ENCODE data around the gene RRAGC.

The RRAGC gene

GRCh38 chr1:38834221-38834782, 25.3 kb downstream of the RRAGC start:
- no peak overlapping the region for H3K4me2 ChIP-seq (ENCODE audit: low read length, poor library complexity, severe bottlenecking)
- 89% methylated on average over 3 of the region's 3 CpGs for WGBS
- H3K9ac ChIP-seq (ENCODE audit: low read length): no peak overlapping the region
- no peak overlapping the region for H3K23ac ChIP-seq (ENCODE audit: low read length in 2 of 2)
- H2BK5ac ChIP-seq (ENCODE audit: low read depth, low read length, poor library complexity, severe bottlenecking): no peak overlapping the region
- peaks cover 5% of the 10 kb centered on the region for H3K79me1 ChIP-seq (replicated peaks; ENCODE audit: low read length, poor library complexity, severe bottlenecking)
- DNase-seq: no peak
- no peak overlapping the region for H4K8ac ChIP-seq (ENCODE audit: low read length)
- peaks cover 8 to 25% of the 10 kb centered on the region in 2 experiments for H3K36me3 ChIP-seq (ENCODE audit: control insufficient read depth in 1 of 2, insufficient read depth in 2 of 2, low read depth in 1 of 2, low read length in 2 of 2)
- H2AK5ac ChIP-seq (ENCODE audit: low read length, severe bottlenecking): no peak overlapping the region
- H3K27ac ChIP-seq (ENCODE audit: low read length, poor library complexity, severe bottlenecking): no peak overlapping the region
- H2BK12ac ChIP-seq (ENCODE audit: low read length in 2 of 2): no peak overlapping the region
- H3K27me3 ChIP-seq (ENCODE audit: control insufficient read depth in 1 of 2, insufficient read depth in 1 of 2, low read length in 2 of 2): peaks cover 22 to 27% of the 10 kb centered on the region in 2 experiments
- H3K4me1 ChIP-seq (ENCODE audit: control insufficient read depth, insufficient read depth, low read depth, low read length): peaks cover 2% of the 10 kb centered on the region
- no peak overlapping the region for H3K4me3 ChIP-seq (ENCODE audit: insufficient read depth in 1 of 2, low read depth in 1 of 2, low read length in 2 of 2)
- no peak overlapping the region for H2BK120ac ChIP-seq (ENCODE audit: low read depth, low read length)
- no peak overlapping the region for H2BK15ac ChIP-seq (ENCODE audit: low read depth, poor library complexity, severe bottlenecking)
- no peak overlapping the region for H3K14ac ChIP-seq (ENCODE audit: low read length in 2 of 2)
- no peak overlapping the region for H4K91ac ChIP-seq (ENCODE audit: low read length)
- H3K18ac ChIP-seq (ENCODE audit: low read depth in 1 of 2, low read length in 2 of 2): no peak overlapping the region
- H2AFZ ChIP-seq (ENCODE audit: low read depth, low read length): no peak overlapping the region
- no peaks in the 10 kb centered on the region for H3K9me3 ChIP-seq (ENCODE audit: control insufficient read depth, low read length)
- no peak overlapping the region for H3K4ac ChIP-seq (ENCODE audit: low read depth in 1 of 2, low read length in 2 of 2)

GRCh38 chr1:38833146-38833545, 26.4 kb downstream of the RRAGC start:
- Histone ChIP-seq H3K27me3 (ENCODE audit: control insufficient read depth in 1 of 2, insufficient read depth in 1 of 2, low read length in 2 of 2) (peaks cover 25 to 32% of the 10 kb centered on the region in 2 experiments), H2BK120ac (ENCODE audit: low read depth, low read length) (no peak overlapping the region), H3K4me2 (ENCODE audit: low read length, poor library complexity, severe bottlenecking) (no peak overlapping the region), H3K4me1 (ENCODE audit: control insufficient read depth, insufficient read depth, low read depth, low read length) (peaks cover 2% of the 10 kb centered on the region), H3K18ac (ENCODE audit: low read depth in 1 of 2, low read length in 2 of 2) (no peak overlapping the region), H3K23ac (ENCODE audit: low read length in 2 of 2) (no peak overlapping the region), H2BK12ac (ENCODE audit: low read length in 2 of 2) (no peak overlapping the region), H4K91ac (ENCODE audit: low read length) (no peak overlapping the region), H3K4ac (ENCODE audit: low read depth in 1 of 2, low read length in 2 of 2) (no peak overlapping the region), H3K4me3 (ENCODE audit: insufficient read depth in 1 of 2, low read depth in 1 of 2, low read length in 2 of 2) (no peak overlapping the region), H2BK5ac (ENCODE audit: low read depth, low read length, poor library complexity, severe bottlenecking) (no peak overlapping the region), H2AK5ac (ENCODE audit: low read length, severe bottlenecking) (no peak overlapping the region), H3K14ac (ENCODE audit: low read length in 2 of 2) (no peak overlapping the region), H4K8ac (ENCODE audit: low read length) (no peak overlapping the region), H3K27ac (ENCODE audit: low read length, poor library complexity, severe bottlenecking) (no peak overlapping the region), H2AFZ (ENCODE audit: low read depth, low read length) (no peak overlapping the region), H3K9ac (ENCODE audit: low read length) (no peak overlapping the region), H2BK15ac (ENCODE audit: low read depth, poor library complexity, severe bottlenecking) (no peak overlapping the region), H3K36me3 (ENCODE audit: control insufficient read depth in 1 of 2, insufficient read depth in 2 of 2, low read depth in 1 of 2, low read length in 2 of 2) (peaks cover 4 to 13% of the 10 kb centered on the region in 2 experiments), H3K79me1 (replicated peaks; ENCODE audit: low read length, poor library complexity, severe bottlenecking) (peaks cover 1% of the 10 kb centered on the region), H3K9me3 (ENCODE audit: control insufficient read depth, low read length) (no peaks in the 10 kb centered on the region)
- DNase-seq: no peak
- WGBS: 51% methylated on average over 2 of the region's 3 CpGs

GRCh38 chr1:38832370-38832734, 27.2 kb downstream of the RRAGC start:
- H3K14ac ChIP-seq (ENCODE audit: low read length in 2 of 2): no peak overlapping the region
- 65% methylated on average over 2 of the region's 3 CpGs for whole genome bisulfite sequencing
- no peak overlapping the region for H3K23ac ChIP-seq (ENCODE audit: low read length in 2 of 2)
- H2BK15ac ChIP-seq (ENCODE audit: low read depth, poor library complexity, severe bottlenecking): no peak overlapping the region
- H3K9ac ChIP-seq (ENCODE audit: low read length): no peak overlapping the region
- no peak overlapping the region for H3K4me2 ChIP-seq (ENCODE audit: low read length, poor library complexity, severe bottlenecking)
- no peak overlapping the region for H2BK120ac ChIP-seq (ENCODE audit: low read depth, low read length)
- H3K4ac ChIP-seq (ENCODE audit: low read depth in 1 of 2, low read length in 2 of 2): no peak overlapping the region
- H4K8ac ChIP-seq (ENCODE audit: low read length): no peak overlapping the region
- H3K27me3 ChIP-seq (ENCODE audit: control insufficient read depth in 1 of 2, insufficient read depth in 1 of 2, low read length in 2 of 2): peaks cover 30 to 39% of the 10 kb centered on the region in 2 experiments
- H2BK5ac ChIP-seq (ENCODE audit: low read depth, low read length, poor library complexity, severe bottlenecking): no peak overlapping the region
- H2BK12ac ChIP-seq (ENCODE audit: low read length in 2 of 2): no peak overlapping the region
- H2AFZ ChIP-seq (ENCODE audit: low read depth, low read length): no peak overlapping the region
- H3K4me1 ChIP-seq (ENCODE audit: control insufficient read depth, insufficient read depth, low read depth, low read length): peaks cover 2% of the 10 kb centered on the region
- H3K36me3 ChIP-seq (ENCODE audit: control insufficient read depth in 1 of 2, insufficient read depth in 2 of 2, low read depth in 1 of 2, low read length in 2 of 2): peaks cover 0 to 5% of the 10 kb centered on the region in 2 experiments
- H3K27ac ChIP-seq (ENCODE audit: low read length, poor library complexity, severe bottlenecking): no peak overlapping the region
- no peaks in the 10 kb centered on the region for H3K79me1 ChIP-seq (replicated peaks; ENCODE audit: low read length, poor library complexity, severe bottlenecking)
- no peak for DNase-seq
- no peaks in the 10 kb centered on the region for H3K9me3 ChIP-seq (ENCODE audit: control insufficient read depth, low read length)
- H3K18ac ChIP-seq (ENCODE audit: low read depth in 1 of 2, low read length in 2 of 2): no peak overlapping the region
- H2AK5ac ChIP-seq (ENCODE audit: low read length, severe bottlenecking): no peak overlapping the region
- no peak overlapping the region for H3K4me3 ChIP-seq (ENCODE audit: insufficient read depth in 1 of 2, low read depth in 1 of 2, low read length in 2 of 2)
- no peak overlapping the region for H4K91ac ChIP-seq (ENCODE audit: low read length)

- WGBS: 95% methylated on average over 6 of the region's 6 CpGs
These were observed 27.7 kb downstream of the RRAGC start for GRCh38 chr1:38831731-38832369.

More at GRCh38 chr1:38831731-38832369, 27.7 kb downstream of the RRAGC start:
- peaks cover 0 to under 1% of the 10 kb centered on the region in 2 experiments for H3K36me3 ChIP-seq (ENCODE audit: control insufficient read depth in 1 of 2, insufficient read depth in 2 of 2, low read depth in 1 of 2, low read length in 2 of 2)
- no peak overlapping the region for H3K4ac ChIP-seq (ENCODE audit: low read depth in 1 of 2, low read length in 2 of 2)
- no peak overlapping the region for H2AFZ ChIP-seq (ENCODE audit: low read depth, low read length)
- no peak overlapping the region for H2BK5ac ChIP-seq (ENCODE audit: low read depth, low read length, poor library complexity, severe bottlenecking)
- H3K23ac ChIP-seq (ENCODE audit: low read length in 2 of 2): no peak overlapping the region
- H3K4me3 ChIP-seq (ENCODE audit: insufficient read depth in 1 of 2, low read depth in 1 of 2, low read length in 2 of 2): no peak overlapping the region
- no peak overlapping the region for H2BK12ac ChIP-seq (ENCODE audit: low read length in 2 of 2)
- H3K14ac ChIP-seq (ENCODE audit: low read length in 2 of 2): no peak overlapping the region
- H3K4me2 ChIP-seq (ENCODE audit: low read length, poor library complexity, severe bottlenecking): no peak overlapping the region
- H3K18ac ChIP-seq (ENCODE audit: low read depth in 1 of 2, low read length in 2 of 2): no peak overlapping the region
- no peaks in the 10 kb centered on the region for H3K9me3 ChIP-seq (ENCODE audit: control insufficient read depth, low read length)
- H3K9ac ChIP-seq (ENCODE audit: low read length): no peak overlapping the region
- no peak overlapping the region for H3K27ac ChIP-seq (ENCODE audit: low read length, poor library complexity, severe bottlenecking)
- no peaks in the 10 kb centered on the region for H3K79me1 ChIP-seq (replicated peaks; ENCODE audit: low read length, poor library complexity, severe bottlenecking)
- DNase-seq: no peak
- peaks cover 32 to 44% of the 10 kb centered on the region in 2 experiments for H3K27me3 ChIP-seq (ENCODE audit: control insufficient read depth in 1 of 2, insufficient read depth in 1 of 2, low read length in 2 of 2)
- H2BK15ac ChIP-seq (ENCODE audit: low read depth, poor library complexity, severe bottlenecking): no peak overlapping the region
- H3K4me1 ChIP-seq (ENCODE audit: control insufficient read depth, insufficient read depth, low read depth, low read length): peaks cover 2% of the 10 kb centered on the region
- H2BK120ac ChIP-seq (ENCODE audit: low read depth, low read length): no peak overlapping the region
- H4K91ac ChIP-seq (ENCODE audit: low read length): no peak overlapping the region
- no peak overlapping the region for H4K8ac ChIP-seq (ENCODE audit: low read length)
- H2AK5ac ChIP-seq (ENCODE audit: low read length, severe bottlenecking): no peak overlapping the region
